ENCODE measurements around the gene OSR1. TPM values are rescaled to one million over a fixed set of nuclear protein-coding genes. Genes with fewer than 3 reads are reported as not detected.

The OSR1 gene
- total and polyA plus RNA-seq, 10 of the 15 experiments (the other 5 are each of a cell fraction or from before 2014, with no cell fraction given) = not detected

DNA sequence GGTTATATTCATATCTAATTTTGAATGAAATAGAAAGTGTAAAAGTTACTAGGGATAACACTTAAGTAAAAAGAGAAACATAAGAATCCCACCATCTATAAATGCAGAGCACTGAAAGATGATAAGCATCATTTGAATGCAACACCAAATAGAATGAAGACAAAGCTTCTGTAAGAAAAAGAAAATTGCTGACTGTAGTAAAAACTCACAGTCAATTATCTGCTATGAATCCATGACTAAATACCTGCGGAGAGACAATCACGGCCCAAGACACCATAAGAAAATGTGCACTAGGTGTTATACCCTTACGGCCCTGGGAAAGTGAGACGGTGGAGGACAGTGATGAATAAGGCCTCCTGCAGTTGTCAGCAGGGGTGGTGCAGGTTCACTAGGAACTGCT lies 45.4 kb upstream of the OSR1 start:
- 53% methylated on average over 4 of the region's 4 CpGs for WGBS (ENCODE audit: insufficient coverage, insufficient replicate concordance, low lambda C conversion rate, missing lambda C conversion rate)
- H3K9me3 ChIP-seq (replicated peaks; ENCODE audit: control insufficient read depth, insufficient read depth, low read length) = no peaks in the 10 kb centered on the region
- ChIA-PET POLR2A (no interaction called here), CTCF (no interaction called here), SMC1A (ENCODE audit: uncharacterized antibody, unreplicated experiment) (no interaction called here), RAD21 (ENCODE audit: unreplicated experiment) (no interaction called here)
- H3K27me3 ChIP-seq (replicated peaks in 1 of 2; ENCODE audit: control insufficient read depth in 2 of 2, insufficient read depth in 2 of 2, low read length in 1 of 2) = no peaks in the 10 kb centered on the region
- H3K79me2 ChIP-seq (ENCODE audit: control insufficient read depth, insufficient read depth, low read length) = no peaks in the 10 kb centered on the region
- intact Hi-C loops (cut with micrococcal nuclease; ENCODE audit: unreplicated experiment) (no loop called here), in situ Hi-C loops (cut with MboI) (no loop called here)
- H3K27ac ChIP-seq (ENCODE audit: control insufficient read depth, insufficient read depth) = no peak overlapping the region
- no peaks in the 10 kb centered on the region for H3K36me3 ChIP-seq (ENCODE audit: control insufficient read depth in 2 of 2, insufficient read depth in 2 of 2, low read length in 1 of 2)
- H3K4me3 ChIP-seq = no peak overlapping the region
- no peak overlapping the region for H3K4me2 ChIP-seq (ENCODE audit: control insufficient read depth, insufficient read depth)
- H4K20me1 ChIP-seq (ENCODE audit: control insufficient read depth, insufficient read depth) = no peaks in the 10 kb centered on the region
- TF ChIP-seq ATF7 (IDR thresholded peaks at IDR 0.05; ENCODE audit: low read depth) (no peak), RUNX3 (IDR thresholded peaks at IDR 0.05; ENCODE audit: low read length) (no peak), SREBF2 (IDR thresholded peaks at IDR 0.05; ENCODE audit: low read length) (no peak), NR2C1 (IDR thresholded peaks at IDR 0.05) (no peak)
- TF ChIP-seq, protein P1, sequence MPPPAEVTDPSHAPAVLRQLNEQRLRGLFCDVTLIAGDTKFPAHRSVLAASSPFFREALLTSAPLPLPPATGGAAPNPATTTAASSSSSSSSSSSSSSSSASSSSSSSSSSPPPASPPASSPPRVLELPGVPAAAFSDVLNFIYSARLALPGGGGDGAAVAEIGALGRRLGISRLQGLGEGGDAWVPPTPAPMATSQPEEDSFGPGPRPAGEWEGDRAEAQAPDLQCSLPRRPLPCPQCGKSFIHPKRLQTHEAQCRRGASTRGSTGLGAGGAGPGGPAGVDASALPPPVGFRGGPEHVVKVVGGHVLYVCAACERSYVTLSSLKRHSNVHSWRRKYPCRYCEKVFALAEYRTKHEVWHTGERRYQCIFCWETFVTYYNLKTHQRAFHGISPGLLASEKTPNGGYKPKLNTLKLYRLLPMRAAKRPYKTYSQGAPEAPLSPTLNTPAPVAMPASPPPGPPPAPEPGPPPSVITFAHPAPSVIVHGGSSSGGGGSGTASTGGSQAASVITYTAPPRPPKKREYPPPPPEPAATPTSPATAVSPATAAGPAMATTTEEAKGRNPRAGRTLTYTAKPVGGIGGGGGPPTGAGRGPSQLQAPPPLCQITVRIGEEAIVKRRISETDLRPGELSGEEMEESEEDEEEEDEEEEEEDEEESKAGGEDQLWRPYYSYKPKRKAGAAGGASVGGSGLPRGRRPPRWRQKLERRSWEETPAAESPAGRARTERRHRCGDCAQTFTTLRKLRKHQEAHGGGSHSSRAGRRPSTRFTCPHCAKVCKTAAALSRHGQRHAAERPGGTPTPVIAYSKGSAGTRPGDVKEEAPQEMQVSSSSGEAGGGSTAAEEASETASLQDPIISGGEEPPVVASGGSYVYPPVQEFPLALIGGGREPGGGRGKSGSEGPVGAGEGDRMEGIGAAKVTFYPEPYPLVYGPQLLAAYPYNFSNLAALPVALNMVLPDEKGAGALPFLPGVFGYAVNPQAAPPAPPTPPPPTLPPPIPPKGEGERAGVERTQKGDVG (CRISPR knock-in tag; IDR thresholded peaks at IDR 0.05) = no peak
- TF ChIP-seq, protein P2, sequence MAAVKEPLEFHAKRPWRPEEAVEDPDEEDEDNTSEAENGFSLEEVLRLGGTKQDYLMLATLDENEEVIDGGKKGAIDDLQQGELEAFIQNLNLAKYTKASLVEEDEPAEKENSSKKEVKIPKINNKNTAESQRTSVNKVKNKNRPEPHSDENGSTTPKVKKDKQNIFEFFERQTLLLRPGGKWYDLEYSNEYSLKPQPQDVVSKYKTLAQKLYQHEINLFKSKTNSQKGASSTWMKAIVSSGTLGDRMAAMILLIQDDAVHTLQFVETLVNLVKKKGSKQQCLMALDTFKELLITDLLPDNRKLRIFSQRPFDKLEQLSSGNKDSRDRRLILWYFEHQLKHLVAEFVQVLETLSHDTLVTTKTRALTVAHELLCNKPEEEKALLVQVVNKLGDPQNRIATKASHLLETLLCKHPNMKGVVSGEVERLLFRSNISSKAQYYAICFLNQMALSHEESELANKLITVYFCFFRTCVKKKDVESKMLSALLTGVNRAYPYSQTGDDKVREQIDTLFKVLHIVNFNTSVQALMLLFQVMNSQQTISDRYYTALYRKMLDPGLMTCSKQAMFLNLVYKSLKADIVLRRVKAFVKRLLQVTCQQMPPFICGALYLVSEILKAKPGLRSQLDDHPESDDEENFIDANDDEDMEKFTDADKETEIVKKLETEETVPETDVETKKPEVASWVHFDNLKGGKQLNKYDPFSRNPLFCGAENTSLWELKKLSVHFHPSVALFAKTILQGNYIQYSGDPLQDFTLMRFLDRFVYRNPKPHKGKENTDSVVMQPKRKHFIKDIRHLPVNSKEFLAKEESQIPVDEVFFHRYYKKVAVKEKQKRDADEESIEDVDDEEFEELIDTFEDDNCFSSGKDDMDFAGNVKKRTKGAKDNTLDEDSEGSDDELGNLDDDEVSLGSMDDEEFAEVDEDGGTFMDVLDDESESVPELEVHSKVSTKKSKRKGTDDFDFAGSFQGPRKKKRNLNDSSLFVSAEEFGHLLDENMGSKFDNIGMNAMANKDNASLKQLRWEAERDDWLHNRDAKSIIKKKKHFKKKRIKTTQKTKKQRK (IDR thresholded peaks at IDR 0.05; ENCODE audit: low read depth, low read length) = no peak
- DNase-seq (ENCODE audit: low read depth, low spot score) (no peak), FAIRE-seq (no peak), ATAC-seq (no peak)
- BruUV-seq (replicated peaks) = no TSS peak
- no peak overlapping the region for H2AFZ ChIP-seq (ENCODE audit: control insufficient read depth, low read depth, low read length)
- no peaks in the 10 kb centered on the region for H3K4me1 ChIP-seq (ENCODE audit: control insufficient read depth, insufficient read depth, low read length)
- H3K9ac ChIP-seq (ENCODE audit: control insufficient read depth, insufficient read depth, low read length) = no peak overlapping the region
